WTC11 (cell line): ENCODE measurements around the gene TNFRSF11A. TPM values are rescaled to one million over a fixed set of nuclear protein-coding genes. Genes with fewer than 3 reads are reported as not detected.

Source experiments
- ATAC-seq: fragments of 200-7000 bp; cut with Tn5 transposase; 2 replicates; pipeline ENCODE4 v1.10.0; 2021; ENCODE audit warnings: mild to moderate bottlenecking, moderate library complexity
- CTCF ChIA-PET: fragments of 300-600 bp; sonication (Branson Sonifier 250); formaldehyde crosslinking; loops from one replicate; lab custom pipeline; 2021; ENCODE audit warnings: antibody characterized with exemption; lab: Charles Lee
- POLR2A ChIA-PET: fragments of 350-600 bp; sonication (Branson Sonifier 250); formaldehyde crosslinking; loops from one replicate; lab custom pipeline; 2021; ENCODE audit warnings: antibody characterized with exemption; lab: Charles Lee
- DNase-seq: peaks from one replicate; pipeline ENCODE4 v3.0.0; 2021; ENCODE audit warnings: low spot score
- H3K27ac Mint-ChIP-seq: 2 replicates; pipeline ENCODE4 v1.8.0; 2021; ENCODE audit warnings: mixed read lengths
- H3K27me3 Mint-ChIP-seq: 2 replicates; pipeline ENCODE4 v1.8.0; 2021; ENCODE audit warnings: low read depth, mild to moderate bottlenecking, moderate library complexity, mixed read lengths
- H3K36me3 Mint-ChIP-seq: 2 replicates; pipeline ENCODE4 v1.8.0; 2021; ENCODE audit warnings: mixed read lengths
- H3K4me1 Mint-ChIP-seq: 2 replicates; pipeline ENCODE4 v1.8.0; 2022; ENCODE audit warnings: mixed read lengths
- H3K4me3 Mint-ChIP-seq: 2 replicates; pipeline ENCODE4 v1.8.0; 2021; ENCODE audit warnings: mild to moderate bottlenecking, moderate library complexity, mixed read lengths
- H3K9me3 Mint-ChIP-seq: 2 replicates; pipeline ENCODE4 v1.8.0; 2021; ENCODE audit warnings: mixed read lengths
- ATF2 ChIP-seq: sonication (generic); formaldehyde crosslinking; IDR thresholded peaks from 2 replicates; pipeline ENCODE4 v1.8.1; 2022; ENCODE audit warnings: low read depth, missing genetic modification reagents, borderline replicate concordance
- ATF6 ChIP-seq: sonication (generic); formaldehyde crosslinking; IDR thresholded peaks from 2 replicates; pipeline ENCODE4 v1.8.1; 2023; ENCODE audit warnings: mild to moderate bottlenecking, missing genetic modification reagents
- EMX1 ChIP-seq: fragments of 250-450 bp; sonication (Bioruptor Pico); IDR thresholded peaks from 2 replicates; pipeline ENCODE4 v1.8.0; 2021; ENCODE audit warnings: mild to moderate bottlenecking
- ESRRA ChIP-seq: sonication (generic); formaldehyde crosslinking; IDR thresholded peaks from 2 replicates; pipeline ENCODE4 v1.8.1; 2022; ENCODE audit warnings: mild to moderate bottlenecking, missing genetic modification reagents, borderline replicate concordance
- FOXK1 ChIP-seq: sonication (generic); formaldehyde crosslinking; IDR thresholded peaks from 2 replicates; pipeline ENCODE4 v1.8.0; 2022; ENCODE audit warnings: mild to moderate bottlenecking, moderate library complexity, missing genetic modification reagents
- FOXP4 ChIP-seq: sonication (generic); formaldehyde crosslinking; IDR thresholded peaks from 2 replicates; pipeline ENCODE4 v1.8.0; 2022; ENCODE audit warnings: mild to moderate bottlenecking, missing genetic modification reagents
- GABPB1 ChIP-seq: sonication (generic); formaldehyde crosslinking; IDR thresholded peaks from 2 replicates; pipeline ENCODE4 v1.8.1; 2023; ENCODE audit warnings: mild to moderate bottlenecking, missing genetic modification reagents
- IRF1 ChIP-seq: sonication (generic); formaldehyde crosslinking; IDR thresholded peaks from 2 replicates; pipeline ENCODE4 v1.8.0; 2023; ENCODE audit warnings: missing genetic modification reagents
- KAT7 ChIP-seq: sonication (generic); formaldehyde crosslinking; IDR thresholded peaks from 2 replicates; pipeline ENCODE4 v1.8.1; 2023; ENCODE audit warnings: missing genetic modification reagents, mild to moderate bottlenecking, borderline replicate concordance
- MAX ChIP-seq: sonication (generic); formaldehyde crosslinking; IDR thresholded peaks from 2 replicates; pipeline ENCODE4 v1.8.0; 2022; ENCODE audit warnings: mild to moderate bottlenecking, missing genetic modification reagents
- NFE2L1 ChIP-seq: sonication (generic); formaldehyde crosslinking; IDR thresholded peaks from 2 replicates; pipeline ENCODE4 v1.8.1; 2023; ENCODE audit warnings: missing genetic modification reagents
- PREB ChIP-seq: sonication (generic); formaldehyde crosslinking; IDR thresholded peaks from 2 replicates; pipeline ENCODE4 v1.8.1; 2022; ENCODE audit warnings: mild to moderate bottlenecking, missing genetic modification reagents, moderate library complexity, borderline replicate concordance
- RORB ChIP-seq: fragments of 250-450 bp; sonication (Bioruptor Pico); IDR thresholded peaks from 2 replicates; pipeline ENCODE4 v1.9.0; 2021; ENCODE audit warnings: mild to moderate bottlenecking
- TCF7 ChIP-seq: sonication (generic); formaldehyde crosslinking; IDR thresholded peaks from 2 replicates; pipeline ENCODE4 v1.8.0; 2022; ENCODE audit warnings: mild to moderate bottlenecking, low read depth, missing genetic modification reagents, moderate library complexity
- ZNF138 ChIP-seq: sonication (generic); formaldehyde crosslinking; conservative IDR thresholded peaks from 2 replicates; pipeline ENCODE4 v1.8.1; 2022; ENCODE audit warnings: mild to moderate bottlenecking, moderate library complexity, missing genetic modification reagents
- ZNF281 ChIP-seq: sonication (generic); formaldehyde crosslinking; IDR thresholded peaks from 2 replicates; pipeline ENCODE4 v1.8.0; 2023; ENCODE audit warnings: mild to moderate bottlenecking, missing genetic modification reagents
- ZNF425 ChIP-seq: fragments of 250-450 bp; sonication (Bioruptor Pico); conservative IDR thresholded peaks from 2 replicates; pipeline ENCODE4 v1.9.0; 2021; ENCODE audit warnings: mild to moderate bottlenecking
- total RNA-seq: library from RNA; stranded (reverse); gene quantifications from 3 replicates; pipeline ENCODE4 v1.2.3, GENCODE V29; 2021

The TNFRSF11A gene
- total RNA-seq, 1 experiment from 2014 or later: 4.9 TPM

- DNase-seq (no peak), ATAC-seq (no peak)
- no peak overlapping the region for H3K4me3 Mint-ChIP-seq
- H3K27ac Mint-ChIP-seq: no peak overlapping the region; the same call in 1 of the 2 replicates
- H3K4me1 Mint-ChIP-seq: peaks cover 18% of the 10 kb centered on the region
- CTCF ChIA-PET: interaction anchor here (0.6 to 1.8 kb wide), 2 partner anchors 11 to 41 kb away, joined by 3 to 4 read pairs; no protein-coding TSS in a partner anchor
- no peaks in the 10 kb centered on the region; the same call in none of the 2 replicates for H3K27me3 Mint-ChIP-seq
- POLR2A ChIA-PET: no interaction called here
- H3K9me3 Mint-ChIP-seq: peaks cover 21% of the 10 kb centered on the region
- peak; percentile 54; the same call in 1 of the 2 replicates for TF ChIP-seq GABPB1 (CRISPR knock-in tag)
- TF ChIP-seq MAX (CRISPR knock-in tag): no peak
- peaks cover 19% of the 10 kb centered on the region for H3K36me3 Mint-ChIP-seq
Observed at GRCh38 chr18:62388855-62389760, 64.0 kb downstream of the TNFRSF11A start.

- Mint-ChIP-seq H3K36me3 (peaks cover 19% of the 10 kb centered on the region), H3K9me3 (peaks cover 22% of the 10 kb centered on the region), H3K27ac (no peak overlapping the region; the same call in 1 of the 2 replicates), H3K4me1 (peaks cover 18% of the 10 kb centered on the region), H3K27me3 (no peaks in the 10 kb centered on the region; the same call in none of the 2 replicates), H3K4me3 (no peak overlapping the region)
- ChIA-PET POLR2A (no interaction called here), CTCF (interaction anchor here (0.6 to 1.8 kb wide), 2 partner anchors 10 to 42 kb away, joined by 3 to 4 read pairs; no protein-coding TSS in a partner anchor)
- TF ChIP-seq PREB (CRISPR knock-in tag) (no peak), TCF7 (CRISPR knock-in tag) (no peak), KAT7 (CRISPR knock-in tag) (no peak), FOXK1 (no peak), ZNF138 (no peak), ATF6 (CRISPR knock-in tag) (no peak), GABPB1 (CRISPR knock-in tag) (no peak), FOXP4 (CRISPR knock-in tag) (no peak), ZNF281 (CRISPR knock-in tag) (no peak), ATF2 (CRISPR knock-in tag) (no peak), EMX1 (CRISPR knock-in tag) (no peak), RORB (no peak), IRF1 (CRISPR knock-in tag) (no peak), ZNF425 (CRISPR knock-in tag) (no peak), NFE2L1 (CRISPR knock-in tag) (no peak), ESRRA (no peak)
- DNase-seq (no peak), ATAC-seq (no peak)
Observed at GRCh38 chr18:62389761-62390481, 64.8 kb downstream of the TNFRSF11A start.
